HG02981 (cell line): ENCODE measurements around the gene FOXJ2.
"Not testable (repeated sequence)": the region's sequence is repeated elsewhere in the genome, so short reads cannot be mapped to it uniquely, and the experiment has no call there.

Experiments
- ATAC-seq: cut with Tn5 transposase; IDR thresholded peaks from one replicate; pipeline ENCODE4 v1.9.1; 2021; ENCODE audit warnings: mild to moderate bottlenecking, moderate library complexity; ENCODE audit not compliant: unreplicated experiment

FOXJ2 gene

GRCh38 chr12:8032242-8033152, at the start of gene FOXJ2:
TSS of gene FOXJ2 (plus strand) at chr12:8032716. CDS start at chr12:8039833, 7,117 bp downstream.
- peak; percentile 52 for ATAC-seq

- not testable (repeated sequence) for ATAC-seq
These were observed 49.5 kb upstream of the FOXJ2 start for GRCh38 chr12:7983019-7983418.

DNA sequence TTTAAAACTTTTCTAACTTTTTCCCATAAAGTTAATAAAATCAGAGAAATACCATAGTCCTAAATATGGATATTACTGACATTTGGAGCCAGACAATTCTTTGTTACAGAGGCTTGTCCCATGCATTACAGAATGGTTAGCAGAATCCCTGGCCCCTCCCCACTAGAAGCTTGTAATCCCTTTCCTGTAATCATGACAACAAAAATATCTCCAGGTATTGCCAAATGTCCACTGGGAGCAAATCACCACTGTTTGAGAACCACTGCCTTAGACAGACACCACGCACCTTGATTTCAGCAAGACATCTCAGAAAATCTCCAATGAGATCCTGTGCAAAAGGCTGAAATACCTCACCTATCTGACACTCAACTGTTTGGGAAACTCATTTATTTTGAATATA, 49.1 kb upstream of the FOXJ2 start:
- not testable (repeated sequence) for ATAC-seq

DNA sequence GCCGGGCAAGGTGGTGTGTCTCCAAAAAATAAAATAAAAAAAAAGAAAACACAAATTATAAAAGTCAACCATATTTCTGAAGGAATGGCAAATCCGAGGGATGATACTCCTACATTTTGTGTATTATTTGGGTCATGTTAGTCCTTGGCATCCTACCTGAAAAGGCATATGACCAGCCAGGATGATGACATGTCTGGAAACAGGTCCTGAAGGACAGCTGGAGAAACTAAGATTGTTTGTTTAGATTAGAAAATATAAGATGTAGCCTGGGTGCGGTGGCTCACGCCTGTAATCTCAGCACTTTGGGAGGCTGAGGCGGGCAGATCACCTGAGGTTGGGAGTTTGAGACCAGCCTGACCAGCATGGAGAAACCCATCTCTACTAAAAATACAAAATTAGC, 47.6 kb upstream of the FOXJ2 start:
- ATAC-seq, result no peak

- no peak for ATAC-seq
These were observed 46.6 kb upstream of the FOXJ2 start for GRCh38 chr12:7985802-7986418.

- no peak for ATAC-seq
These were observed 42.6 kb upstream of the FOXJ2 start for GRCh38 chr12:7989827-7990491.

DNA sequence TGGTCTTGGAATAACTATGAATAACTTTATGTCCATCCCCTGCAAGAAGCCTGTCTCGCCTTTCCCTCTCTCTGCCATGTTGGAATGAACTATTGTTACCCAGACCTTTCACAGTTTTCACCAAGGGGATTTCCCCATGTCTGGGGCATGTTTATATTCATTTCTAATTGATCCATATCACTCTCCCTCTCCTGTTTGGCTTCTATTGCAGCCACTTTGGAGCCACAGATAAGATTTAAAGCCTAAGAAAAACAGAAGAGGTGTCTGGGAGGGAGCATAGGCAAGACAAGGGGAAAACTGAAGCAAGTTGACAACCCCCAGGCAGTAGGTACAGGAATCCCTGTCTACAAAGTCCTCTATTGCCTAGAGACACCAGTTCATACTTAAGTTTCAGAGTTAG, 41.0 kb upstream of the FOXJ2 start:
- no peak for ATAC-seq

DNA sequence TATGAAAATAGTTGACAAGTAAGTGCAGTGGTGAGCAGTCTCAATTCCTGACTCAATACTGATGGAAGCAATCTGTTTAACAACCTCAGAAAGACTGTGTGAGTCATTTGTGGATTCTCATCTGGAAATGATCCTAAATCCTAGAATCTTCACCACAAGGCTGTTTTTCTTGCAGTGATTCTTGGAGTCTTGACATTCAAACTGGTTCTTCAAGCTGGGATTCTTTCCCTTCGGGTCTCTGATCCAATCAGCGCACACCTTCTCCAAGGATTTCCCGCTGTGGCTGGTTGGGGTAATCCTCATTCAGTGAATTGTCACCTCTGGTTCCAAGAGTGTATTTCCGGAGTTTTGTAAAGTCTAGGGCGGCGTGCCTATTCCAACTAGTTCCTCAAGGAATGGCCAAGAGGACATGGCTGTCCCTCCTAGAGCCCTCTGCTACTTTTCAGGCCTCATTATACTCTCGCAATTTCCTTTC, 37.7 kb upstream of the FOXJ2 start:
- no peak for ATAC-seq

GRCh38 chr12:7995266-7995963, 37.1 kb upstream of the FOXJ2 start:
- peak; percentile 97 for ATAC-seq

- ATAC-seq, result not testable (repeated sequence)
These were observed 31.7 kb upstream of the FOXJ2 start for GRCh38 chr12:8000827-8001226.

DNA sequence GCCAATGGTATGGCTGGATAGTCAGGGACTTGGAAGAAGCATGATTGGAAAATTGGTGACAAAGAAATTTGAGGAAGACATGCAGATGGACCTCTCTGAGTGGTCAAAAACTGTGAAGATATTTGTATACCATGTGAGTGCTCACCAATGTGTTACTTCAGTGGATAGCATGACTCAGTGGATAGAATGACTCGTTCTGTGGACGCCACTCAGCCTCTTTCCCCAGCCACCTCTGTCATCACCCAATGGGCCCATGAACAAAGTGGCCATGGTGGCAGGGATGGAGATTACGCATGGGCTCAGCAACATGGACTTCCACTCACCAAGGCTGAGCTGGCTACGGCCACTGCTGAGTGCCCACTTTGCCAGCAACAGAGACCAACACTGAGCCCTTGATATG, 31.0 kb upstream of the FOXJ2 start:
- ATAC-seq, result not testable (repeated sequence)

- not testable (repeated sequence) for ATAC-seq
These were observed 27.6 kb upstream of the FOXJ2 start for GRCh38 chr12:8004897-8005296.

- no peak for ATAC-seq
These were observed 21.2 kb upstream of the FOXJ2 start for GRCh38 chr12:8011331-8011730.

DNA sequence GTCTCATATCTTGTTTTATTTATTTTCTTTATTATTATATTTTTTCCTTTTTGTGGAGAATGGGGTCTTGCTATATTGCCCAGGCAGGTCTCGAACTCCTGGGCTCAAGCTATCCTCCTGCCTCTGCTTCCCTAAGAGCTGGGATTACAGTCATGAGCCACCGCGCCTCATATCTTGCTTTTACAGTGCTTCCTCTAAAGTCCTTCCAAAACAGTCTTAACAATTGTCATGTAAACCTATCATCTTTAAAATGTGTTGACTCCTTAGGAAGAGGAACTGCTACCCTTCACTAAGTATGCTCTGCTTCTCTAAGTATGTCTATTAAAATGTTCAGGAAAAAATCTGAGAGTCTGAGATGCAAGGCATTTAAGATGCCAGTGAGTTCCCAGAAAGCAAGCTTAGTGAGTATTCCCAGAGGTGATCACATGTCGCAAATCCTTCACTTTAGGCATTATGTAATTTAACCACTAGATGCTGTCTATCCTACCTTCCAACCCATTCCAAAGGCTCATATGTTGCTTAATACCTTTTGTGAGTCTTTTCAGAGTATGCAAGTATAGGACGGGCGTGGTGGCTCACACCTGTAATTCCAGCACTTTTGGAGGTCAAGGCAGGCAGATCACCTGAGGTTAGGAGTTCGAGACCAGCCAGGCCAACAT, 19.7 kb upstream of the FOXJ2 start:
- ATAC-seq, result no peak

DNA sequence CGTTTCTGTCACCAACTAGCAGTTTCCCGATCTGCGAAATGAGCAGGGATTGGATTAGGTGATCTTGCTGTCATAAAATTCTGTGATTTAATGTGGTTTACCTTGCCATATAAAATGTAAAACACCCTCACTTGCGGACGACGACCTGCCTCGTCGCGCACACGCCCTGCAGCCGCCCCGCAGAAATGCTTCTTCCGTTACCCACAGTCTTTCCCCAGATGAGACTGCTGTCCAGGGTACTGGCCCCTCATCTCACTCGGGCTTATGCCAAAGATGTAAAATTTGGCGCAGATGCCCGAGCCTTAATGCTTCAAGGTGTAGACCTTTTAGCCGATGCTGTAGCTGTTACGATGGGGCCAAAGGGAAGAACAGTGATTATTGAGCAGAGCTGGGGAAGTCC, 17.7 kb upstream of the FOXJ2 start:
- no peak for ATAC-seq

- not testable (repeated sequence) for ATAC-seq
These were observed 14.3 kb upstream of the FOXJ2 start for GRCh38 chr12:8018213-8018612.

DNA sequence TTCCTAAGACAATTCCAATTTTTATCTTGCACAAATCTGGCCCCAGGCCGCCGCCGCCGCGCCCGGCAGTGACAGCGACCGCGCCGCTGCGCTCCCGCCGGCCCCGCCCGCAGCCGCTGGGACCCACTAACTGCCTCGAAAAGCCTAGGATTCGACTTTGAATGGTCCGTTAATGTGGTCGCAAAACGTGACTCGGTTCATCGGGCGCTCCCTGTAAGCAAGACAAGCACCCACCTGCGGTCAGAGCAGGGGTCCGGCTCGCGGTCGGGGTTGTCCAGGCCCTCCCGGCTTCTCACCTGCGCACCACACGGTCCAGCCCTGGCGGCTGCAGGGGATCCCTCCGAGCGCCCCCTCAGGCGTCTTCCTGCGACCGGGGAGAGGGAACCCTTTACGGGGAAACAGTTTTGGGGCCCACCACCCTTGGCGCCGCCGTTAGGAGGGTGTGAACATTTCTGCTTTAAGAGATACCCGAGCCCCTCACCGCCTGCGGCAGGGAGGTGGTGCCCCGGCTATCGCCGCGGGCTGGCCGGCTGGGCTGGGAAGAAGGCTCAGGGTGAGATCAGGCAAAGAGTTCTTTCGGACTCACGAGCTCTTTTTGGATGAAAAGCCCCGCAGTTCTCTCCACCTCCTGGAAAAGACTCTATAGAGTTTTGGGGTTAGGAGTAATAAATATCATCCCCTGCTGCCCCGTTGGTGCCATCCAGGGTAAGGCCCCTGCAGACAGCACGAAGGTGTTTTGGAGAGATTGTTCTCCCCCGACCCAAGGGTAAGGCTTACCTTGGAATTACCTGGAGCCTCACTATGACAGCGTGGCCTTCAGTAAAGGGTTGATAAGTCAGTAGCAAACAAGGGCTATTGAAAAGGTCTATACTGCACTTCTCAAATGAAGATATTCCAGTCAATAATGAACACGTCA, 13.6 kb upstream of the FOXJ2 start:
- ATAC-seq, result no peak

- peak; percentile 97 for ATAC-seq
These were observed 6.1 kb upstream of the FOXJ2 start for GRCh38 chr12:8026291-8026900.

DNA sequence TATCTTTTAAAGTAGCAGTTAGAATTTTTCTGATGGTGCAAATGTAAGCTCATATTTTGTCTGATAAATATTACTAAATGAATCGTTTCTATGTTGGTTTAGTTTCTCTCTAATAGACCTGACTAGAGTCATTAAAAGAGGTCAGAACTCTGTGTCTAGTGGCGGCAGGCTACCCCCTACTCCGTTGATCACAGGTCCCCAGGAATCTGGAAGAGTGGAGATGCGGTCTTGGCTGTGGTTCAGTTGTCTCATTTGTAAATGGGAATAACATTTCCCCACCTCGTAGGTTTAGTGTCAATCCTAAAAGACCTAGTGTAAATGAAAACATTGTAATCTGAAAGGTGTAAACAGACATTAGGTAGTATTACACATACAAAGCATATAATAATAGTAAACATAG, 4.7 kb upstream of the FOXJ2 start:
- ATAC-seq, result no peak
